ENCODE results near the gene ELL3. TPM values are rescaled to one million over a fixed set of nuclear protein-coding genes. Genes with fewer than 3 reads are reported as not detected.

Gene ELL3
- total and polyA plus RNA-seq, 2 donors (not counting 3 experiments of a cell fraction or from before 2014, with no cell fraction given): 3.1 to 3.6 TPM

- no peak overlapping the region for H2AFZ ChIP-seq (ENCODE audit: low read depth, low read length)
- no peak for FAIRE-seq
- no peaks in the 10 kb centered on the region for H3K9me1 ChIP-seq (replicated peaks; ENCODE audit: control insufficient read depth, extremely low read depth, insufficient read depth, low read length)
- no TSS peak for BruUV-seq (replicated peaks)
- H3K27ac ChIP-seq (ENCODE audit: insufficient read depth, low read depth, low read length): no peak overlapping the region
- peaks cover 4% of the 10 kb centered on the region for H3K4me1 ChIP-seq (ENCODE audit: control insufficient read depth, extremely low read depth, insufficient read depth, low read length)
- TF ChIP-seq JUN (IDR thresholded peaks at IDR 0.05; ENCODE audit: borderline replicate concordance, insufficient read depth, insufficient read length, low read depth) (no peak), GATA2 (IDR thresholded peaks at IDR 0.05; ENCODE audit: insufficient read depth, insufficient read length, low read depth, low read length) (no peak), EZH2 (IDR thresholded peaks at IDR 0.05; ENCODE audit: borderline replicate concordance, low read depth, low read length, severe bottlenecking) (no peak), MAX (IDR thresholded peaks at IDR 0.05; ENCODE audit: insufficient read depth, insufficient read length) (no peak), POLR2AphosphoS5 (IDR thresholded peaks at IDR 0.05; ENCODE audit: insufficient read depth, low read depth, low read length) (no peak), CTCF (IDR thresholded peaks at IDR 0.05; ENCODE audit: extremely low read depth in 1 of 2, insufficient read depth in 1 of 2, low read depth in 1 of 2, low read length in 2 of 2) (no peak), MYC (IDR thresholded peaks at IDR 0.05; ENCODE audit: low read depth, low read length) (no peak), FOS (IDR thresholded peaks at IDR 0.05; ENCODE audit: borderline replicate concordance, insufficient read depth, low read length) (no peak), POLR2A (IDR thresholded peaks at IDR 0.05; ENCODE audit: low read depth, low read length) (no peak)
- H3K4me3 ChIP-seq (replicated peaks in 1 of 3; ENCODE audit: insufficient read depth in 1 of 3, low read depth in 1 of 3, low read length in 3 of 3): no peak overlapping the region
- peaks cover 83% of the 10 kb centered on the region for H3K79me2 ChIP-seq (ENCODE audit: control insufficient read depth, insufficient read depth, low read length)
- DNase-seq (ENCODE audit: low read depth, low spot score): no peak
- peaks cover 14% of the 10 kb centered on the region for H4K20me1 ChIP-seq (replicated peaks; ENCODE audit: control insufficient read depth, extremely low read depth, insufficient read depth, low read length)
- dilution Hi-C loops (cut with MboI; ENCODE audit: extremely low pct_ligation_motif_present, low sequenced_read_pairs): no loop called here
- no peak overlapping the region for H3K4me2 ChIP-seq (ENCODE audit: insufficient read depth, low read length)
- intact Hi-C loops (cut with micrococcal nuclease): loop anchor here (10.0 kb wide), 1 partner anchor 235 kb away; the partner anchor contains the start of gene MAP1A
- CTCF ChIA-PET: interaction anchor here (1.1 kb wide), 1 partner anchor 21 kb away, joined by 3 read pairs; no protein-coding TSS in a partner anchor
- no peak overlapping the region for H3K9ac ChIP-seq (replicated peaks; ENCODE audit: extremely low read depth, insufficient read depth, low read length)
- POLR2A ChIA-PET: interaction anchor here (0.7 kb wide), 1 partner anchor 1521 kb away, joined by 7 read pairs; no protein-coding TSS in a partner anchor
- H3K9me3 ChIP-seq (replicated peaks; ENCODE audit: control insufficient read depth, insufficient read depth, low read length): no peaks in the 10 kb centered on the region
- no peaks in the 10 kb centered on the region for H3K27me3 ChIP-seq (ENCODE audit: control insufficient read depth in 2 of 2, insufficient read depth in 2 of 2, low read length in 2 of 2)
- H3K36me3 ChIP-seq (ENCODE audit: control insufficient read depth in 2 of 2, extremely low read depth in 1 of 2, insufficient read depth in 2 of 2, low read length in 2 of 2): peaks cover 4 to 13% of the 10 kb centered on the region in 2 experiments
These were observed 26.9 kb downstream of the ELL3 start for GRCh38 chr15:43749690-43750345.

Data from endothelial cell of umbilical vein (primary cell).